CD1c-positive myeloid dendritic cell (primary cell): ENCODE results near the gene DLG1.

Source experiments
- DNase-seq: peaks from one replicate; pipeline ENCODE4 v3.0.0-alpha.2; 2016; ENCODE audit errors: extremely low spot score

The DLG1 gene

DNA sequence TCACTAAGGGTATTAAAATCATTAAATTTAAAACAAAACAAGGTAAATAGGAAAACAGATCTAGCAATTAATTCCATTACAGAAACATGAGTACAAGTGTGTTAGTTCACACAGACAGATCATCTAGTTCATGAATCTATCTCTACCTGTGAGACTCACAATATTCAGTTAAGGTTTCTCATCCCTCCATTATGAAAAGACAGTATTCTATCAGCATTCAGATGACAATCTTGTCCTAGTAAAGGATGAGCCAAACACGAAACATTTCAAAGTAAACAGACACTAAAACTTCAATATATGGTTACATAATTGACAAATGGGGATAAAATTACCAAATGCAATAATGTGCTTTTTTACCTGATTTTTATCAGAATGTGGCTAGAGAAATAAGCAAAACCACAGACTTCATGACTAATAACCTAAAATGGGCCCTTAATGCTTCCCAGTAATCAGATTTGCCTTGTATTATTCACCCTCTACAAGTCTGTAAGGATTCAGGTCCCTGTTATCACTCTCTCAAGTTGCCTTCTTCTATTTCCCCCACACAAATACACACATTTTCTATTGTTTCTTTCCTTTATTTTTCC lies 126.8 kb downstream of the DLG1 start:
- DNase-seq, result no peak

DNA sequence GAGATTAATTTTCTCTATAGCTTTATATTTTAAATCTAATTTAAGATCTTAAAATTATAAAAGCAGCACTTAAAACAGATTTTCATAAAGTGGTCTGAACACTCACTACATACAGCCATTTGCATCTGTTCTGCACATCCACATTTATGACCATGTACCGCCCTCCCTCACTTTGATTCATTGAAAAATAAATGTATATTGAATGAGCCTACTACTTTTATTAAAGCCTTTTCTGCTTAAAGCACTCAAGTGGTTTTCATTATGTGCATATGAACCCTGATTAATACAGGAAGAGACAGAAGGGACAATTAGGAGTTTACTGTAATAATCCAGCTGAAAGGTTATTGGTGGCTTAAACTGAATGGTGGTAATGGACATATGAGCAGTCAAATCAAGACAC lies 129.4 kb downstream of the DLG1 start:
- DNase-seq, result no peak

- no peak for DNase-seq
Measured at GRCh38 chr3:197168606-197169005, 129.8 kb downstream of the DLG1 start.

- DNase-seq, result no peak
Measured at GRCh38 chr3:197168063-197168462, 130.3 kb downstream of the DLG1 start.

DNA sequence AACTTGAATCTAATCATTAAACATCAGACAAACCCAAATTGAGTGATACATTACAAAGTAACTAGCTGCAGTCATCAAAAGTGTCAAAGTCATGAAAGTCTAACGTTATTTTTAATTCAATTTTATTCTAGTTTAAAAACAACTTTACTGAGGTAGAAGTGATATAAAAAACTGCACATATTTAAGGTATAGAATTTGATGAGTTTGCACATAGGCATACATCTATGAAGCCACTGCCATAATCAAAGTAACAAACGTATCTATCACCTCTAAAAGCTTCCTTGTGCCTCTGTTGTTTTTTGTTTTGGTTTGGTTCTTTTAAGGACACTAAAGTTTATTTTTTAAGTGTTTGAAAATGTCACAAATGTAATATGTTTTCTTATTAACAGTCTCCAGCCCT lies 130.9 kb downstream of the DLG1 start:
- DNase-seq, result no peak

DNA sequence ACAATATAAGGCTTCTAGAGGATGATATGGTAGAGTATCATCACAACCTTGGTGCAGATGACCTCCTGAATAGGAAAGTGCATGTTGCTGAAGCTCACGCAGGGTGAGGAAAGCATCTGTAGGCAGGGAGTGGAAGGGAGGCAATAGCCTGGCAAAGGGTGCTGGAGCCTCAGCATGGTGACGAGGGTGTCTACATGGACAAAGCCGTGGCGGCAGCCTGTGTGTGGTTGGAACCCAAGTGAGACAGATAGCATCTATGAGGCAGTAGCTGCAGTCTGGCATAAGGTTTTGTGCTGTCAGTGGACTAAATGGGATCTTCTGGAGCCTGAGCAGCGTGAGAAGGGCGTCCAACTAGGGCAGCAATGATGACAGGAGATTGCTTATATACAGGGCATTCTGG lies 132.5 kb downstream of the DLG1 start:
- no peak for DNase-seq

DNA sequence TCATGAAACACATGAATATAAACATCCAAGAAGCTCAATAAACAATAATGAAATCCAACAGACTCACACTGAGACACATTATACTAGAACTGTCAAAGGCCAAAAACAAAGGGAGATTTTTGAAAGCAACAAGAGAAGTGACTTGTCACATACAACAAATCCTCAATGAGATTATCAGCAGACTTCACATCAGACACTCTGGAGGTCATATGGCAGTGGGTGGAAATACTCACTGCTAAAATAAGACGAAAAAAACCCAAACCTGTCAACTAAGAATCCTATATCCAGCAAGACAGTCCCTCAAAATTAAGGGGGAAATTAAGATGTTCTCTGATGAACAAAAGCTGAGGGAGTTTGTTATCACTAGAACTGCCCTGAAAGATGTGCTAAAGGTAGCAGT lies 143.4 kb downstream of the DLG1 start:
- DNase-seq, result no peak

DNA sequence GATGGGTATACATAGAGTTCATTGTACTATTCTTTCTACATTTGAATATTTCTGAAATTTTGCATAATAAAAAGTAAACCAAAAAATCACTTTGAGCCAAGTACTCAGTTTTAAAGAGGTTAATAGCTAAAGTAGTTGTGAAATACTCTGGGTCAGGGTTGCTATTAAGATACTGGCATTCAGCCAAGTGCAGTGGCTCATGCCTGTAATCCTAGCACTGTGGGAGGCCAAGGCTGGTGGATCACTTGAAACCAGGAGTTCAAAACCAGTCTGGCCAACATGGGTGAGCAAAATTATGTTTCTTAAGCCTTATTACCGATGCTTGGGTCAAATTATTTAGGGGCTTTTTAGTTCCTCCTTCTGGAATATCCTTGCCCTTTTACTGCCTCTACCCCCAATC lies 146.8 kb downstream of the DLG1 start:
- DNase-seq, result peak; percentile 22

DNA sequence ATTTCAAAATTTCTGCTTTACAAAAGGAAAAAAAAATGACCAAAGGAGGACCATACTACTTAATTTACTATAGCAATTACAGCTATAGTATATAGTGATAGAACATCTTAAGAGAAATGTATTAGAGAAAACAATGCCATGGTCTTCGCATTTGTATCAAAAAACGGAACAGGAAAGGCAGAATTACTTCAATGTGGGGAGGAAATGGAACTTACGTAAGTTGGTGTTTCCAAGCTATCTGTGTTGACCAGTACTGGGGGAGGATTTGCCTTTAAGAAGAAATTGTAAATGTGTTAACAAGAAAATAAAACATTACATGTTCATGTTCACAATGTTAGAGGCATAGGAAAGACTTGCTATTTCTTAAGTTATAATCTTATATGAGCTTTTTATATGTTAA lies 148.9 kb downstream of the DLG1 start:
- DNase-seq, result peak; percentile 61

DNA sequence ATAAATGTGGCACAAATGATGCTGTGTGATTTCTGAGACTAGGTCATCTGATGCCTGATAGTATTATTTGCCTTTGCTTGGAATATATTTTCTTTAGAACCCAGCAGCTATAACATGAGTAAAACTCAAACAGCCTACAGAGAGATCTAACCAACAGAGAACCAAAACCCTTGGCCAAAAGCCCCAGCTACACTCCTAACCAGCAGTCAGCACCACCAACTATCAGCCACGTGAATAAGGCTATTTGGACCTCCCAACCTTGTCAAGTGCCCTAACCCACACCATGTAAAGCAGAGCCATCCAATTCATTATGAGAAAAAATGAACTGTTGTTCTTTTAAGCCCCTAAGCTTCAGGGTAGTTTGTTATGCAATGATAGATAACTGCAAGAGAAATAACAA lies 154.2 kb downstream of the DLG1 start:
- DNase-seq, result no peak

DNA sequence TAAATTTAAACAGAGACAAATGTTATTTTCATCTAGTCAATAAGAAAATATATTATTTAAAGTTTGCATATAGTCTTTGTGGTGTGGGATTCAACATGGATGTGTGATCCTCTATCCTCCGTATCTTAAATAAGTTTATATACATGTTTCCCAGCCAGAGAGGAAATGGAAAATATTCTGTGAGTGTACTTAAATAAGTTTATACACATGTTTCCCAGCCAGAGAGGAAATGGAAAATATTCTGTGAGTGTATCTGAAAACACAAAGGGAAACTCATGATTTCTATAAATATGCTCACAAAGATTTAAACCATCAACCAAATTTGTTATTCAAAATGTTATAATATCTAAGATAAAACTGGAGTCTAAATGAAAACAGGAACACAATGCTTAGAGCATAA lies 158.8 kb downstream of the DLG1 start:
- DNase-seq, result no peak

DNA sequence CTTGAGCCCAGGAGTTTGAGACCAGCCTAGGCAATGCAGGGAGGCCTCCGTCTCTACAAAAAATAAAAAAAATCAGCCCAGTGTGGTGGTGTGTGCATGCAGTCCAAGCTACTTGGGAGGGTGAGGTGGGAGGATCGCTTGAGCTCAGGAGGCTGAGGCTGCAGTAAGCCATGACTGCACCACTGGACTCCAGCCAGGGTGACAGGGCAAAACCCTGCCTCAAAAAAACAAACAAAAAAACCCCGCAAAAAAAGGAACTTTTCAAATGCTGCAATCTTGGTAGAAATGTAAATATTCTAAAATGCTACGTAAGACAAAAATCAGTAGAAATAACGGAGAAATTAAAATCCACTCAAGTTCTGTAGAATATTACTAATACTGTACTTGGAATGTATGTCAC lies 160.7 kb downstream of the DLG1 start:
- DNase-seq, result peak; percentile 60

DNA sequence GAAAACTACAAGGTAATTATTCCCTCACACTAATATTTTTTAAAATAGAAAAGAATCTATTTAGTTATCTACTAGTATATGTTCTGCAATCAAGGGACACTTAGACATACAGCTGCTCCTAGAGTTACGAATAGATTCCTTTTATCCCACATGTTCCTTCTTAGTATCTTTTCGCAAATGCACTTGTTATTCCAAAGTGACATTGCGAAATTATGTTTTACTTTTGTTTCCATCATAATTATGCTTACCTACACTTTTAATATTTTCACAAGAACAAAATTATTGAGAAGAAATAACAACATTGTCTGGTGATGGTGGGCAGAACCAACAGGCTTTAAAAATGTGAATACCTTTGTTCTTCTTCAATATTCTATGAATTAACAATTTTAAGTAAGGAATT lies 161.7 kb downstream of the DLG1 start:
- no peak for DNase-seq

DNA sequence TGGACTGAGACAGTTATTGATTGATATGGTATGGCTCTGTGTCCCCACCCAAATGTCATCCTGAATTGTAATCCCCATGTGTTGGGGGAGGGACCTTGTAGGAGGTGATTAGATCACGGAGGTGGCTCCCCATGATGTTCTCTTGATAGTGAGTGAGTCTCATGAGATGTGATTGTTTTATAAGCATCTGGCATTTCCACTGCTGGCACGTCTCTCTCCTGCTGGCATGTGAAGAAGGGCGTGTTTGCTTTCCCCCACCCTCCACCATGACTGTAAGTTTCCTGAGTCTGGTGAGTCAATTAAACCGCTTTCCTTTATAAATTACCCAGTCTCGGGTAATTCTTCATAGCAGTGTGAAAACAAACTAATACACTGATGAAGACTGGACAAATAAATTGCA lies 163.2 kb downstream of the DLG1 start:
- no peak for DNase-seq

GRCh38 chr3:197132916-197133530 lies 165.4 kb downstream of the DLG1 start:
- DNase-seq, result no peak

DNA sequence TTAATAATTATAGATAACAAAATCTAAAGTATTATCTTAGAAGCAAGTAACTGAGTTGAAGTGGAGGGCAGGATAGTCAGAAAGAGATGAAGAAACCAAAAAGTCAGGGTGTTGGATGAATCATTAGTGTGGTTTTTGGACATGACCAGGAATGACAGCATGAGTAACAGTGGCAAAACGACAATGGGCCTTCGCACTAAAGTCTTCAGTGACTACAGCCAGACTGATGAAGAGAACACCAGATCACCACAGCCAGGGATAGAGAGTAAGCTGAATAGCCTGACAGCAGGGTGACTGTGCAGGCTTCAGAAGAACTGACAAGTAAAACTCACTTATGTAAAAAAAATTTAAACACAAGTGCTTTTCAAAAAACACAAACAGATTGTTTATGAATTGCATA lies 172.8 kb downstream of the DLG1 start:
- DNase-seq, result no peak

- DNase-seq, result no peak
Measured at GRCh38 chr3:197124713-197125112, 173.7 kb downstream of the DLG1 start.

GRCh38 chr3:197122394-197122793 lies 176.0 kb downstream of the DLG1 start:
- no peak for DNase-seq

DNA sequence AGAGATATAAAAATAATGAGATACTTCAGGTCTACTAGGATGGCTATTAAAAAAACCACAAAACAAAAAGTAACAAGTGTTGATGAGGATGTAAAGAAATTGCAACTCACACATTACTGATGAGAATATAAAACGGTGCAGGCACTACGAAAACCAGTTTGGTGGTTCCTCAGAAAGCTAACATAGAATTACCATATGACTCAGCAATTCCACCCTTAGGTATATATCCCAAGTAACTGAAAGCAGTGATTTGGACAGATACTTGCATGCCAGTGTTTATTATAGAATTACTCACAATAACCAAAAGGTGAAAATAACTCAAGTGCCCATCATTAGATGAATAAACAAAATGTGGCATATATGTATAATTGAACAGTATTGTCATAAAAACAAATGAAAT lies 181.3 kb downstream of the DLG1 start:
- DNase-seq, result no peak

- no peak for DNase-seq
Measured at GRCh38 chr3:197114007-197114406, 184.4 kb downstream of the DLG1 start.

DNA sequence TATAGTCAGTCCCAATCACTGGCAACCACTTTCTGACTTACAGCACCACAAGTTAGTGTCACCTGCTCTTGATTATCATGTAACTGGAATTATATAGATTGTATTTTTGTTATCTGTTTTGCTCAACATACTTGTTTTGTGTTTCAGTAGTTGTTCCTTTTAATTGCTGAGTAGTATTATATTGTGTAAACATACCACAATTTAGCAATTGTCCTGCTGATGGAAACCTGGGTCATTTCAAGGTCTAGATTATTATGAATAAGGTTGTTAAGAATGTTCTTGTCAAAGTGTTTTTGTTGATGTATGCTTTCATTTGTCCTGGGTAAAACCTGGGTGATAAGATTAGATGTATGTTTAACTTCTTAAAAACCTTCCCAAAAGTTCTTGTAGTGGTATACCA lies 186.7 kb downstream of the DLG1 start:
- DNase-seq, result no peak

DNA sequence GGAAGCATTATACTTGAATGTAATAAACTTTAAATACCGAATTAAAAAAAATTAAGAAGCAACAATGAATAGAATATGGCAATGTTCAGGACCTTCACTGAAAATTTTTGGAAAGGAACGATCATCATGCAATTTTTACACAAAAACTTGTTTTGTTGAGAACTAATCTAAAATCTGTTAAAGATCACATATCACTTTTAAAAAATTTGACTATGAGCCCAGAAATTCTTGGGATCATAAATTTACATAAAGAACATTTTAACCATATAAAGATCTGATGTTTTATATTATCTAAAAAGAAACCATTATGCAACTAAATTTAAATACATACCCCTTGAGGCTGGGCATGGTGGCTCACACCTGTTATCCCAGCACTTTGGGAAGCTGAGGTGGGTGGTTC lies 192.6 kb downstream of the DLG1 start:
- no peak for DNase-seq

DNA sequence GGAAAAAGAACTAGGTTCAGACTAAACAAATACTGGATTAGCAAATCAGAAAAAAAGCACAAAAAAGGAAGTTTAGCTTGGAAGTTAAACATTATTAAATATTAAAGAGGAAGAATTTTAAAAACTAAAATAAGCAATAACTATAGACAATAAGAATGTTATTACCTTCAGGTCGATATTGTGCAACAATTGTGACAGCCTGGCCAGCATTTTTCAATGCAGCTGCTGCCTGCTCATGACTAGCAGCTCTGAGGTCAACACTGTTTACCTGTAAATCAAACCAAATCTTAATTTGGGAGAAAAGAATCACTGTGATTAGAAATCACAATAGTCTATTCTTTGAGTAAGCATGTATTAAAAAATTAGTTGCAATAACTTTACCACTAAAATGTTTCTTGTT lies 193.7 kb downstream of the DLG1 start:
- no peak for DNase-seq

DNA sequence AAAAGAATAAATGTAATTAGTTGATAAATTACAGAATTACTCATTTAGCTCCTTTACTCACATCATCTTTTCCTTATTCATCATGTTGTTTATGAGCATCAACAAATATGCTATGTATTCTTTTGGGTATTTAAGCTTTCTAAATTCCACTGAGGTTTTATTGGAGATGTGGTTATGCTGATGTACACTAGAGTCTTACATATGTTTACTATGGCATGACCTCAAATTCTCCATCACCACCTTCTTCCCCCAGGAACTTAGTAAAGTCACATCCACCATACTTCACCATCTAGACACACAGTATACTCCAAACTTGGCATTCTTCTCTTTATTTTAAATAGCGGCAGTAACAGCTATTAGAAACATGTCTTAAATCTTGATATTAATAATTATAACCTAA lies 194.6 kb downstream of the DLG1 start:
- no peak for DNase-seq
